Peyer's patch (tissue), 4 donors: ENCODE results near the gene PDGFC. TPM values are rescaled to one million over a fixed set of nuclear protein-coding genes. Genes with fewer than 3 reads are reported as not detected.

Experiments
- DNase-seq, 3 donors: peaks; one replicate each; pipeline ENCODE4 v3.0.0-alpha.2; 2017 to 2019
- H3K27ac ChIP-seq, 4 donors: fragments of 200-600 bp; sonication (generic); one replicate each; pipeline ENCODE4 v1.5.1; 2016 to 2019
- H3K27me3 ChIP-seq, 2 donors: fragments of 200-600 bp; sonication (generic); one replicate each; pipeline ENCODE4 v1.5.1; 2019
- H3K36me3 ChIP-seq, 3 donors: fragments of 200-600 bp; sonication (generic); one replicate each; pipeline ENCODE4 v1.5.1; 2016 to 2019
- H3K4me1 ChIP-seq, 4 donors: fragments of 200-600 bp; sonication (generic); one replicate each; pipeline ENCODE4 v1.5.1; 2016 to 2019
- H3K4me3 ChIP-seq, 4 donors: fragments of 200-600 bp; sonication (generic); 1 replicate in 3 of 4; 2 replicates in 1 of 4; pipeline ENCODE4 v1.5.1; 2016 to 2019; ENCODE audit warnings: mild to moderate bottlenecking in 1 of 4
- H3K9me3 ChIP-seq, 4 donors: fragments of 200-600 bp; sonication (generic); one replicate each; pipeline ENCODE4 v1.5.1; 2016 to 2019; ENCODE audit warnings: mild to moderate bottlenecking in 1 of 4
- CTCF ChIP-seq, 6 experiments: fragments of 450-650 bp in 4 of 6; fragments of 200-600 bp in 2 of 6; sonication (generic) in 1 of 6; IDR thresholded peaks; one replicate each; pipeline ENCODE4 v1.5.1; 2017 to 2019; ENCODE audit warnings: antibody characterized with exemption in 6 of 6, mild to moderate bottlenecking in 3 of 6, moderate library complexity in 1 of 6
- POLR2A ChIP-seq, 2 donors: fragments of 450-650 bp; IDR thresholded peaks; one replicate each; pipeline ENCODE4 v1.5.1; 2017; ENCODE audit warnings: antibody characterized with exemption in 2 of 2, mild to moderate bottlenecking in 2 of 2, moderate library complexity in 2 of 2
- total RNA-seq, 4 donors: library from RNA; depleted of rRNA; stranded (reverse); fragments of >200 nt; gene quantifications; one replicate each; pipeline ENCODE4 v1.1.0, GENCODE V29; 2016

Gene PDGFC
- total RNA-seq, 4 donors from 2014 or later, result 4.4 to 17.3 (median 11.5) TPM

- Histone ChIP-seq H3K9me3 (no peaks in the 10 kb centered on the region), H3K36me3 (no peaks in the 10 kb centered on the region), H3K27me3 (no peaks in the 10 kb centered on the region), H3K4me3 (no peak overlapping the region), H3K27ac (no peak overlapping the region), H3K4me1 (no peaks in the 10 kb centered on the region)
- no peak for DNase-seq
- TF ChIP-seq CTCF (IDR thresholded peaks at IDR 0.05), result no peak
- no peak for TF ChIP-seq POLR2A (IDR thresholded peaks at IDR 0.05)
Observed at GRCh38 chr4:156830351-156830750, 141.2 kb downstream of the PDGFC start.

GRCh38 chr4:156829201-156829873 is 142.3 kb downstream of the PDGFC start:
- Histone ChIP-seq H3K4me1 (no peaks in the 10 kb centered on the region), H3K4me3 (no peak overlapping the region), H3K27ac (no peak overlapping the region), H3K9me3 (no peaks in the 10 kb centered on the region), H3K27me3 (no peaks in the 10 kb centered on the region), H3K36me3 (no peaks in the 10 kb centered on the region)
- DNase-seq, result no peak
- TF ChIP-seq CTCF (IDR thresholded peaks at IDR 0.05) (no peak), POLR2A (IDR thresholded peaks at IDR 0.05) (no peak)

- H3K4me1 ChIP-seq, result no peaks in the 10 kb centered on the region
- H3K36me3 ChIP-seq, result no peaks in the 10 kb centered on the region
- H3K9me3 ChIP-seq, result no peaks in the 10 kb centered on the region
- no peak for TF ChIP-seq CTCF (IDR thresholded peaks at IDR 0.05)
- TF ChIP-seq POLR2A (IDR thresholded peaks at IDR 0.05), result no peak
- no peak for DNase-seq
- no peak overlapping the region for H3K27ac ChIP-seq
- no peak overlapping the region for H3K4me3 ChIP-seq
- no peaks in the 10 kb centered on the region for H3K27me3 ChIP-seq
Observed at GRCh38 chr4:156827519-156827918, 144.1 kb downstream of the PDGFC start.

GRCh38 chr4:156825074-156825473 is 146.5 kb downstream of the PDGFC start:
- DNase-seq, result no peak
- Histone ChIP-seq H3K9me3 (no peaks in the 10 kb centered on the region), H3K36me3 (no peaks in the 10 kb centered on the region), H3K27ac (no peak overlapping the region), H3K27me3 (no peaks in the 10 kb centered on the region), H3K4me3 (no peak overlapping the region), H3K4me1 (no peaks in the 10 kb centered on the region)
- no peak for TF ChIP-seq POLR2A (IDR thresholded peaks at IDR 0.05)
- TF ChIP-seq CTCF (IDR thresholded peaks at IDR 0.05), result no peak

- Histone ChIP-seq H3K4me3 (no peak overlapping the region), H3K27ac (no peak overlapping the region), H3K27me3 (no peaks in the 10 kb centered on the region), H3K36me3 (no peaks in the 10 kb centered on the region), H3K4me1 (no peaks in the 10 kb centered on the region), H3K9me3 (no peaks in the 10 kb centered on the region)
- TF ChIP-seq CTCF (IDR thresholded peaks at IDR 0.05) (no peak), POLR2A (IDR thresholded peaks at IDR 0.05) (no peak)
- no peak for DNase-seq
Observed at GRCh38 chr4:156824451-156825060, 147.0 kb downstream of the PDGFC start.
